UCSD-AML1 (cell line): ENCODE data around the gene ZNF780A.
"Not testable (repeated sequence)": the region's sequence is repeated elsewhere in the genome, so short reads cannot be mapped to it uniquely, and the experiment has no call there.

ENCODE experiments used
- DNase-seq: peaks from one replicate; lab custom pipeline; 2025; ENCODE audit not compliant: unreplicated experiment; lab: John Stamatoyannopoulos, UW

Gene ZNF780A

DNA sequence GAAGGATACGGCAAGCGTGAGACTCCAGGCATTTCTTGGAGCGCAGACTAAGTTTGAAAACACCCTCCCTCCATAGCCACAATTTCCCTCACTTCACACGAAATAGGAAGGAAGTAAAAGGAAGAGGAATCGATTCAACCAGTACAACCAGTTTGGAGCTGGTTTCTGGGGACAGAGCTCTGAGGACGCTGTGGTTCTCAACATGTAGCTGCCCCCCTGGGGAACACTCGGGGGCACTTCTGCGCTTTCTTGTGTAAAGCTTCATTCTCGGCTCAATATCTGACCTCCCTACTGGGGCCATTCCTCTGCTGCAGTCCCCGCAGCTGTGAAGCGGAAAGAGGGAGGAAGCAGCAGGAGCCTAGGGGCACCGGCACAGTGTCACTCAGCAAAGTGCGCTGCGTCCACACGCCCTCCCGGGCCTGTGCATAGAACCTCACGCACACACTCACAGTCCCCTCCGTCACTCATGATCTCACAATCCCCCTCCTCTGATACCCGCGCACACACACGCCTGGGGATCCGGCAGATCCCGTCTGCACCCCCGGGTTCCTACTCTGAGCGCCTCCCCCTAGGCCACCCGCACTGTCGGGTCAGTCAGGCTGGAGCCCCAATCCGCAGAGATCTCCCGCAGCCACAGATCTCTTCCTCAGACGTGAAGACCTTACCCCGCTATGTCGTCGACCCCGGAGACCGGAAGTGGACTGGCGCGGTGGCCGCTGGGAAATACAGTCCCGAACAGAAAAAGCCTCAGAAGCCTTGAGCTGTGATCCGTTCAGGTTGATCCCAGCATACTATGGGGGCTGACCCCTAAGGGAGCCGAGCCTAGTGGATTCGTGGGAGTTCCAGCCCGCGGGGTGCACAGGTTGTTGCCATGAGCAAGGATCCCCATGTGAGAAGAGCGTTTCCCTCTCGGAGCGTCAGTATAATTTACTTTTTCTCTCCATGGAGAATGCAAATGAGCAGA is at the start of gene ZNF780A:
ZNF780A (minus strand) TSS at position 703 of the 964 bp plus-strand sequence. CDS start 6,190 bp downstream, outside the sequence.
- DNase-seq = peak; percentile 88

DNA sequence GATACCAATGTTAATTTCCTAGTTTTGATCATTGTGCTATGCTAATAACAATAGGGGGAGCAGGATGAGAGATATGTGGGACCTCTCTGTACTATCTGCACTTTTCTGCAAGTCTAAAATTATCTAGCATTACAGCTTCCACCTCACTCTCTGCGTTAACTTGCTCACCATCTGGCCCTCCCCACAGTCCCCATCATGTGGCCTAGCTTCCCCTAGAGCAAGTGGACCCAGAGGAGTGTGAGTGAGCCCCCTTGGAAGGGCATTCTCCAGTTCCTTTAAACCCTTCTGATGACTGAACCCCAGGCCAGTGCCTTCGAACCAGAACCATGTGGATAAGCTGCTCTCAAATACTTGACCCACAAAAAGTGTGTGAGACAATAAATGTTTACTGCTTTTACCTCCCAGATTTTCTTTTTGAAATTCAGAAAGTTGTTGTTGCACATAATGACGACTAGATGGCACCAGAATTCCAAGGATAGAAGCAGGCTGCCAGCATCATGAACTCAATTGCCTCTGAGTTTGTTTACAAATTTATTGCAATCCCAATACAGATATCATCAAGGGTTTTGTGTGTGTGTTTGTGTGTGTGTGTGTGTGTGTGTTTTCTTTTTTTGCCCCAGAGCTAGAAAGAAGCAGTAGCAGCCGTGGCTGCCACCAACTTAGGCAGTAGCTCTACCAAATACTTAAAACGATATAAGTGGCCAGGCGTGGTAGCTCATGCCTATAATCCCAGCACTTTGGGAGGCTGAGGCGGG is 49.0 kb upstream of the ZNF780A start:
- no peak for DNase-seq

DNA sequence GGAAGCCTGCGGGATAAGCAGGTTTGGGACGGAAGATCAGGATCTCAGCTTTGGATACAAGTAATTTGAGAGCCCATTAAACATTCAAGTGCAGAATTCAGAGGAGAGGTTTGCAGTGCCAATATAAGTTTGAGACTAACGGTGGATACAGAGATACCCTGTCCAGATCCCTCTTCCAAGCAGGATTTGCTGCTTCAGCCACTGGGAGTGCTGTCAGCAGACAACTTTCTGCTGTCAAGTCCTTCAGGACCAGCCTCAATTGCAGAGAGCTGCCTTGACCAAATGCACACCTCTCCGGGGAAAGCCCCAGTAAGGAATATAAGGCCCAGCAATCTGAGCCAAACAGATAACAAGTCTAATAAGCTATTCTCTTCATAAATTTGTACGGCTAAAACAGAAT is 46.1 kb upstream of the ZNF780A start:
- no peak for DNase-seq

DNA sequence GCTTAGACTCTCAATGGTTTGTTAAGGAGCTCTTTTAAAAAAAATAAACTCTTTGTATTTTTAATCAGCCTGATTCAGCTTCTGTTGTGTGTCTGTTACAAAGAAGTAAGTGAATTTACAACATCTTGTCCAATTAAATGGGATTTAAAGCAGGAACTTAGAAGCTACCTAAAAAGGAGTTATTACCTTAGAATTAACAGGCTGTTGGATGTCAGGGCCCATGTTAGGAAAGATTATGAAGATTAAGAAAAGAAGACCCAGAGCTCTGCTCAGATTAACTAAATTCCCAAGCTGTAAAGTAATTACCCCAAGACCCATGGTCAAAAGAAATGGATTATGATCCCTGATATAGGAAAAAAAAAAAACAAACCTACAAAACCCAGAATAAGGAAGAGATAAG is 44.1 kb upstream of the ZNF780A start:
- DNase-seq = no peak

DNA sequence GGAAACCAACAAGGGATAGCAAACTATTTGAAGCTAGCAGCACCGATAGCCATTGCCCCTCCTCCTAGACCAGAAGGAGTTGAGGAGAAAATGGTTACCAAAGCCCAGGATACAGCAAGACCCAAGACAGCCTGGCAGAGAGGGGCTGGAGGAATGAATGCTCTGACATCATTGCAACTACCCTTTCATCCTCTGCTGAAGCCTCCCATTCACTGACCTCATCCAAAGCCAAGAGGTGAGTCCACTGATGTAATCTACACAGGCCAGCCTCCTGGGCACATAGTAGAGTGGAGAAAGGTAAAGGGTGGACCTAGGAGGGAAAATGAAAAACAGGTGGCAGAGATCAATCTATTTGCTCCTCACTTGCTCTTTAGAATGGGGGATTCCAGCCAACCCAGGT is 42.7 kb upstream of the ZNF780A start:
- DNase-seq = no peak

DNA sequence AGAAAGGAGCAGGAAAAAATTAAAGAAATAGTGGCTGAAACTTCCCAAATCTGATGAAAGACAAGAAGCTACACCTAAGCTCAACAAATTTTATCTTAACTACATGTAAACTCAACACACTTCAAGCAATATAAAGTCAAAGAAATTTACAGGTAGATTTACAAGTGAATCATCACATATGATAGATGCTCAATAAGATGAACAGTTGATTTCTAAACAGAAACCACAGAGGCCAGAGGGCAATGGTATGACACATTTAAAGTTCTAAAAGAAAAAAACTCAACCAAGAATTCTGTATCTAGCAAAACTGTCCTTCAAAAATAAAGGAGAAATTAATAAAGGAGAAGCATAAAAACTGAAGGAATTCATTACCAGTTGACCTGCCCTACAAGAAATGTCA is 39.3 kb upstream of the ZNF780A start:
- DNase-seq = no peak

DNA sequence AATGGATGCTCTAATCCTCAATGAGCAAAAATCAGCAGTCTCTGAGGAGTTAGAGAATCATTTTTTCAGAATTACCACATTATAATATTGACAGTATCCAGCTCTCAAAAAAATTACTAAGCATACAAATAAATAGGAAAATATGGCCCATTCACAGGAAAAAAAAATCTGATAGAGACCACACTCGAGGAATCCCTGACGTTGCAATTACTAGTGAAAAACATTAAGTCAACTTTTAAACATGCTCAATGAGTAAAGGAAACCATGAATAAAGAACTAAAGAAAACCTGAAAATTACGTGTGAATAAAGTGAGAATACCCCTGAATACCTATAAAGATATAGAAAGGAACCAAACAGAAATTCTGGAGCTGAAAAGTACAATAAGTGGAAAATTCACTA is 38.7 kb upstream of the ZNF780A start:
- no peak for DNase-seq

DNA sequence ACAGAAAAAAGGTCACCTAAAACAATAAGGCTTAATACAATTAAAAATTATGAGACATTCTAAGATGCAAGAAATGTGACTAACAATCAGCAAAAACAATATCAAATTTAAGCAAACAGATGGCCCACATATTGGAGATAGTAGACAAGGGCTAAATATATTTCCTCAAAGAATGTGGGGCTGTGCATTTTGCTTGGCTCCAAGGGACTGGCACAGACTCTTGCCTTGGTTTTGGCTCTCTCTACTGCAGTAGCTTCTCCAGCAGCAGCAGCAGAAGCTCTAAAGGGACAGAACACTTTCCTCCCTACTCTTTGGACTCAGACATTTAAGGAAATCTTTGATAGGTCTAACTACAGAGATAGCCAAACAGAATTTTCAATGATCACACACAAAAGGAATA is 38.2 kb upstream of the ZNF780A start:
- DNase-seq = no peak

DNA sequence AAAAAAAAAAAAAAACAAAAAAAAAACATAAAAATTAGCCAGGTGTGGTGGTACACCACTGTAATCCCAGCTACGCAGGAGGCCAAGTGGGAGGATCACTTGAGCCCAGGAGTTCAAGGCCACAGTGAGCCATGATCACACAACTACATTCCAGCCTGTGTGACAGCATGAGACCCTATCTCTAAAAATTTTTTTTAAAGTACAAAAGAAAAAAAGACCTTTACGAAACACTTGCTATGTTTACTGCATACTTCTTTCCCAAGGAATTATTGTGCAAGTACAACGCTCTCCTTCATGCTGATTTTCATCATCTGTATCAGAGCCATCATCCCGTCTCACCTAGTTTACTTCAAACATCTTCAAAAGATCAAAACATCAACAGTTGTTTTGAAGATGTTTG is 28.6 kb upstream of the ZNF780A start:
- DNase-seq = no peak

DNA sequence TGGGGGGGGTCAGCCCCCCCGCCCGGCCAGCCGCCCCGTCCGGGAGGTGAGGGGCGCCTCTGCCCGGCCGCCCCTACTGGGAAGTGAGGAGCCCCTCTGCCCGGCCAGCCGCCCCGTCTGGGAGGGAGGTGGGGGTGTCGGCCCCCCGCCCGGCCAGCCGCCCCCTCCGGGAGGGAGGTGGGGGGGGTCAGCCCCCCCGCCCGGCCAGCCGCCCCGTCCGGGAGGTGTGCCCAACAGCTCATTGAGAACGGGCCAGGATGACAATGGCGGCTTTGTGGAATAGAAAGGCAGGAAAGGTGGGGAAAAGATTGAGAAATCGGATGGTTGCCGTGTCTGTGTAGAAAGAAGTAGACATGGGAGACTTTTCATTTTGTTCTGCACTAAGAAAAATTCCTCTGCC is 27.9 kb upstream of the ZNF780A start:
- DNase-seq = not testable (repeated sequence)

DNA sequence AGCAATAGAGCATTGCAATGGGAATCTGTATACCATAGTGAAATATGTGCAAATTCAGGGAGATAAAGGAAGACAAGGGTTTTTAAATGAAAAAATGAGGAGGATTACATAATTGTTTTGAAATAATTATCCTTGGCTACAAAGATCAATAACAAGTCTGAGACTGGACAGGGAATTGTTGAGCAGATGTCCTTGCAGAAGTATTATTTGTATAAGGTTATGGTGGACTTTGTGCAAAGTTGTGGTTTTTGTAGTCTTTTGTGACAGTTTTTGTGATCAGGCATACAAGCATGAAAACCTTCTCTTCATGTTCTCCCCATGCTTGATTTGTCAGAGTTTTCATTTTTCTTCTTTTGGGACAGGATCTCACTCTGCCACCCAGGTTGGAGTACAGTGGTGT is 25.3 kb upstream of the ZNF780A start:
- no peak for DNase-seq

DNA sequence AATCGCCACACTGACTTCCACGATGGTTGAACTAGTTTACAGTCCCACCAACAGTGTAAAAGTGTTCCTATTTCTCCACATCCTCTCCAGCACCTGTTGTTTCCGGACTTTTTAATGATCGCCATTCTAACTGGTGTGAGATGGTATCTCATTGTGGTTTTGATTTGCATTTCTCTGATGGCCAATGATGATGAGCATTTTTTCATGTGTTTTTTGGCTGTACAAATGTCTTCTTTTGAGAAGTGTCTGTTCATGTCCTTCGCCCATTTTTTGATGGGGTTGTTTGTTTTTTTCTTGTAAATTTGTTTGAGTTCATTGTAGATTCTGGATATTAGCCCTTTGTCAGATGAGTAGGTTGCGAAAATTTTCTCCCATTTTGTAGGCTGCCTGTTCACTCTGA is 23.4 kb upstream of the ZNF780A start:
- DNase-seq = not testable (repeated sequence)

DNA sequence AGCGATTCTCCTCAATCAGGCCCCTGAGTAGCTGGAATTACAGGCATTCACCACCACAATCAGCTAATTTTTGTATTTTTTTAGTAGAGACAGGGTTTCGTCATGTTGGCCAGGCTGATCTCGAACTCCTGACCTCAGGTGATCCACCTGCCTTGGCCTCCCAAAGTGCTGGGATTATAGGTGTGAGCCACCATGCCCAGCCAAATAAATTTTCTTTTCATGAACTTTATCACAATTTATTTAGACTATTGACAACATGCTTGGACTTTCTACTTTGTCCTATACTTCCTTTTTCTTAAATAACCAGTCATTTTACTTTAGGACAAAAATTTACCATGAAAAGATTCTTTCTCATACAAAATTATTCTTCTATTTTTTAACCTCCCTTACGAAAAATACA is 21.5 kb upstream of the ZNF780A start:
- DNase-seq = not testable (repeated sequence)

DNA sequence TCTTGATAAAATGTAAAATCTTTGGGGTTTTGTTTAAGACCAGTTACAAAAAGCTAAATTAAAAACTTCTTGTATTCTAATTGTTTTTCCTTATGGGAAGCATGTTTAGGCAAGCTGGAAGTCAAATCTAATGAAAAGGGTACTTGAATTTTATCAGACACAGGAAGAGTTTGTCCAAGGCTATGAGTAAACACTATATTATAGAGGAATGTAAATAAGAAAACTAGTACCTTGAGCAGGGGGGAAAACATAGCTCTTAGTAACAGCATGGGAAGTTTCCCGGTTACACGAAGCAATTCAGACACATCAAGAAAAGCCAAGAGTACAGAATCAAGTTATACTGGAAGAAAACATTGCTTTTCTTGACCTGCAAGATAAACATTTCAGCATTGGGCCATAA is 19.8 kb upstream of the ZNF780A start:
- DNase-seq = no peak

DNA sequence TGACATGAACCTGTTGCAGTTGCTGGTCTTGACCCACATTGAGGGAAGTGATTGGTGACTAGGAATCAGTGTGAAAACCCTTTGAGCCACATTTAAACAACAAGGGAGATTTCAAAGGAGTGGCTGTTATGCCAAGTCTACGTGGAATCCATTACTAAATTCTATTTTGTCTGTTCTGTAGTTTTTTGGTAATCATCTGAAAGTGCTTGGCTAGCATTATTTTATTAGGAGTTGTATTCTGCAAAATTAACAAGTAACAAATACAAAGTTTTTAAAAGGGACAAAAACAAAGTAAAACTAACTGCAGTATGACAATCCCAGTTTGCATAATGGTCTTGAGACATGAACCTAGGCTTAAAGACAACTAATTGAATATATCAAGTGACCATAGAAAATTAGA is 14.0 kb upstream of the ZNF780A start:
- no peak for DNase-seq

DNA sequence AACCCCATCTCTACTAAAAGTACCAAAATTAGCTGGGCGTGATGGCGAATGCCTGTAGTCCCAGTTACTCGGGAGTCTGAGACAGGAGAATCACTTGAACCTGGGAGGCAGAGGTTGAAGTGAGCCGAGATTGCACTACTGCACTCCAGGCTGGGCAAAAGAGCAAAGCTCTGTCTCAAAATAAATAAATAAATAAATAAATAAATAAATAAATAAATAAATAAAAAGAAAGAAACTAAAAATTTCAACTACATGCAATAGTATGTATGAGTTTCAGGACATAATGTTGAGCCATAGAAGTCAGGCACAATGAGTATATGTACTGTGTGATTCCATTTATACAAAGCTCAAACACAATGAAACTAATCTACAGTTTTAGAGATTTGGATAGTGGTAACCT is 12.9 kb upstream of the ZNF780A start:
- DNase-seq = no peak

DNA sequence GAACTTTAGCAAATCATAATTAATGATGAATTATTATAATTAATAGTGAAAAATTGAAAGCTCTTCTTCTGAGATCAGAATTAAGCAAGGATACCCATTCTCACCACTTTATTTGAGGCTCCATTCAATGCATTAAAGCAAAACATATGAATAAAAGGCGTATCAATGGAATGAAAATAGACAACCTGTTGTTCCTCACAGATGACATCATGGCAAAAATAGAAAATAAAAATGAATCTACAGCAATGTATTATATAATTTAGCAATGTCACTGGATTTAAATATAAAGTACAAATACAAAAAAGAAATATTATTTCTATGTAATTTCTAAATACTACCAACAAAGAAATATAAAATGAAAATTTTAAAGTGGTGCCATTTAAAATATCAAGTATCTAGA is 11.1 kb upstream of the ZNF780A start:
- DNase-seq = no peak

DNA sequence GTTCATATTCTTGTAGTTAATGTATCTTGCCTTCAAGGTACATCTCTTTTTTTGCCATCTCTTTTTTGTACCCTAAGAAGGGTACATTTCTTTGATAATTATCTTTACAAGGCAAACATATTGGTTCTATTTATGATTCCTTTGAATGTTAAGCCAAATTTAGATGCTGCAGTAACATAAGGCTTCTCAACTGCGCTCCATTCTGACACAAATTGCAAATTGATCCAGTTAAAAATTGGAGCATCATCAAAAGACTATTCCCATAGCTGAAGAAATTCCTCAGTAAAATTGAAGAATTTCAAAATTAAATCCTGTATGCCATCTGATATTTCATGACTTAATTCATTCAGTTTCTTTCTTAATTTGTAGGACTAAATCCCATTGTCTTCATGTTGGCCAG is 2.7 kb upstream of the ZNF780A start:
- DNase-seq = no peak

DNA sequence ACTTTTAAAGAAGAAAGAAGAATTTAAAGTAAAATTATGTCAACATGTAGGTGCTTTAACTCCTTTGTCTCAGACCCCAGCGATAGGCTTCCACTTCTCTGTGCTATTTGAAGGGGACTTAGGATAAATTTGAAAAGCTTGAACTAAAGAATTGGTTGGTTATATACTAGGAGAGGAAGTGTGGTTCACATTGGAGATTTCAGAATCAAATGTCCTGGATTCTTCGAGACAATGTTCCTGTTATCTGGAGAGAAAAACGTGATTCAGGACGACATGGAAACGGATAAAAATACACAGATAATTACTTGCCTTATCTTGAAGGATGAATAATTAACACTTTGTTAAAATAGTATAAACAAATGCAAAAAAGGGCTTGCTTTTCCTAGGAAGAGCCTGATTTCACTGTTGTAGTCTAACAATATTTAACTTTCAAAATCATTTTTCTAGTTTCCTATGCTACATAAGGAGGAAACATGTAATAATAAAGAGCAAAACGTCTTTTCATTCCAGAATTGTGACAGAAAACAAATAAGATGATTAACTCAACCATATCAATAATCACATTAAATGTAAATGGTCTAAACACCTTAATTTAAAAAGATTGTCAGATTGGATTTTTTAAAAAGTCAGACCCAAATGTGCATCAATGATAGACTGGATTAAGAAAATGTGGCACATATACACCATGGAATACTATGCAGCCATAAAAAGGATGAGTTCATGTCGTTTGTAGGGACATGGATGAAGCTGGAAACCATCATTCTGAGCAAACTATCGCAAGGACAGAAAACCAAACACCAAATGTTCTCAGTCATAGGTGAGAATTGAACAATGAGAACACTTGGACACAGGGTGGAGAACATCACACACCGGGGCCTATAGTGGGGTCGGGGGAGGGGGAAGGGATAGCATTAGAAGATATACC is 724 bp upstream of the ZNF780A start:
- DNase-seq = no peak

DNA sequence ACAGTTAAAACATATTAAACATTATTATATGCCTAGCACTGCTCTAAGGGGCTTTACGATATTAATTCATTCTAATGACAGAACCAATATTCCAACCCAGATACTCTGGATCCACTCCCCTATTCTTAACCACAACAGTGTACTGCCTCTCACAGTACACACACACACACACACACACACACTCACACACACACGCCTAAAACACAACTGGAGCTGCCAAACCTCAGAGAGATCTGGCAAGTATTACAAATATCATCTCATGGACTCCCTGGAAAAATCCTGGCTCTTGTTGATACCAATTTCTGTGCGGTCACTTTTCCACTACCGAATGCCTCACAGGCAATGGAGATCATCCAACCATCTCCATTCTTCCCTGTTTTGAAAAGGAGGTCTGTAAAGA is 1.3 kb downstream of the ZNF780A start:
- DNase-seq = no peak
